HG02678 (cell line): ENCODE measurements around the gene TSPAN12.

Experiments
- ATAC-seq: cut with Tn5 transposase; IDR thresholded peaks from one replicate; pipeline ENCODE4 v1.9.1; 2021; ENCODE audit warnings: mild to moderate bottlenecking, moderate library complexity; ENCODE audit not compliant: unreplicated experiment

TSPAN12 gene

GRCh38 chr7:120843109-120843508 lies 14.8 kb downstream of the TSPAN12 start:
- no peak for ATAC-seq

- ATAC-seq = no peak
Observed at GRCh38 chr7:120842121-120842621, 15.8 kb downstream of the TSPAN12 start.

GRCh38 chr7:120841608-120842007 lies 16.3 kb downstream of the TSPAN12 start:
- ATAC-seq = no peak

GRCh38 chr7:120838281-120838682 lies 19.7 kb downstream of the TSPAN12 start:
- peak; percentile 65 for ATAC-seq

GRCh38 chr7:120837599-120837998 lies 20.3 kb downstream of the TSPAN12 start:
- ATAC-seq = peak; percentile 32

- no peak for ATAC-seq
Observed at GRCh38 chr7:120836556-120837115, 21.3 kb downstream of the TSPAN12 start.

- ATAC-seq = no peak
Observed at GRCh38 chr7:120834726-120835125, 23.2 kb downstream of the TSPAN12 start.

- no peak for ATAC-seq
Observed at GRCh38 chr7:120833546-120833945, 24.4 kb downstream of the TSPAN12 start.

- ATAC-seq = no peak
Observed at GRCh38 chr7:120832803-120833202, 25.1 kb downstream of the TSPAN12 start.

- no peak for ATAC-seq
Observed at GRCh38 chr7:120831260-120831659, 26.7 kb downstream of the TSPAN12 start.

- no peak for ATAC-seq
Observed at GRCh38 chr7:120829487-120829886, 28.5 kb downstream of the TSPAN12 start.

- ATAC-seq = no peak
Observed at GRCh38 chr7:120828528-120828927, 29.4 kb downstream of the TSPAN12 start.

GRCh38 chr7:120827371-120828118 lies 30.4 kb downstream of the TSPAN12 start:
- ATAC-seq = no peak

- no peak for ATAC-seq
Observed at GRCh38 chr7:120825576-120825975, 32.4 kb downstream of the TSPAN12 start.

GRCh38 chr7:120825152-120825551 lies 32.8 kb downstream of the TSPAN12 start:
- no peak for ATAC-seq

- peak; percentile 65 for ATAC-seq
Observed at GRCh38 chr7:120819861-120820260, 38.1 kb downstream of the TSPAN12 start.

- ATAC-seq = no peak
Observed at GRCh38 chr7:120817851-120818250, 40.1 kb downstream of the TSPAN12 start.

GRCh38 chr7:120814253-120814939 lies 43.5 kb downstream of the TSPAN12 start:
- no peak for ATAC-seq

GRCh38 chr7:120813546-120814252 lies 44.2 kb downstream of the TSPAN12 start:
- ATAC-seq = no peak

GRCh38 chr7:120813089-120813488 lies 44.9 kb downstream of the TSPAN12 start:
- no peak for ATAC-seq

GRCh38 chr7:120809260-120809659 lies 48.7 kb downstream of the TSPAN12 start:
- ATAC-seq = no peak
